G401 (cell line): ENCODE measurements around the gene LHCGR. TPM values are rescaled to one million over a fixed set of nuclear protein-coding genes. Genes with fewer than 3 reads are reported as not detected.
"Not testable (repeated sequence)": the region's sequence is repeated elsewhere in the genome, so short reads cannot be mapped to it uniquely, and the experiment has no call there.

Experiments
- DNase-seq: peaks from one replicate; pipeline ENCODE4 v3.0.0-alpha.2; 2015; ENCODE audit warnings: low spot score
- in situ Hi-C: cut with HindIII; loops from 2 replicates; pipeline ENCODE4 v1.10.0; 2016; ENCODE audit warnings: low sequenced_read_pairs, mixed read lengths
- total RNA-seq: library from RNA; depleted of rRNA; stranded (reverse); fragments of >200 nt; shearing (Covaris generic); gene quantifications from 2 replicates; pipeline ENCODE4 v1.2.3, GENCODE V29; 2014

The LHCGR gene
- total RNA-seq, 1 experiment from 2014 or later = not detected

DNA sequence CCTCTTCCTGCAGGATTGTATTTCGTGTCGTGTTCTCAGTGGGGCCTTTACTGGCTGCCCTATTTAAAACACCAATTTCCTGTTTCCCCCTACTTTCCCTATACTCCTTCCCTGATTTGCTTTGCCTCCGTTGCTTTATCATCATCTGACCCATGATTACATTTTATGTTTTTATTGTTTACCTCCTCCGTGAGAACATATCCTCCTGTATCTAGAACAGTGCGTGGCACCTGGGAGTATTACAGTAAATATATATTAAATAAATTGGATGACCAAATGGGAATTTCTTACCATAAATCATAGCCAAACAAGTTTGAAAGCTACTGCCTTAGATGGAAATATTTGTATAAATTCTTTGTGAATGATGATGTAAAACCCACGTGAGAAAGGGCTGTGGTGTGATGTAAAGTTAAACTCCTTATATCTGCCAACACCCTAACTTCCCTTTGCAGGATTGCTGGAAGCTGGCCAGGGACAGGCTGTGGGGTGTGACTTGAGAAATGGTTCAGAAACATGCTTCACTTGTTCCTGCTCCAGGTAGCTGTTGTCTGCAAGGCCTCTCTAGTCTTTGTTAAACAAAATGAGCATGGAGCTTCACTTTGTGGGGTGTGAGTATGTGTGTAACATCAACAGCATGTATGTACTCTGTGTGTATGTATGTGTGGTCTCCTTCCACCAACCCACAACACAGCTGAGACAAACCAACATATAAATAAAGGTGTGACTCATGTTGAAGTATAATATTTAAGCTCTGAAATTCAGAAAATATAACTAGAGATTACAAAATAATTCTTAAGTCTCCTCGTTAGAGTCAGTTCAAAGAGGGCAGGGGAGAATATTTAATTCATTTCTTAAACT is 40.3 kb downstream of the LHCGR start:
- DNase-seq = no peak
- in situ Hi-C loops = no loop called here

DNA sequence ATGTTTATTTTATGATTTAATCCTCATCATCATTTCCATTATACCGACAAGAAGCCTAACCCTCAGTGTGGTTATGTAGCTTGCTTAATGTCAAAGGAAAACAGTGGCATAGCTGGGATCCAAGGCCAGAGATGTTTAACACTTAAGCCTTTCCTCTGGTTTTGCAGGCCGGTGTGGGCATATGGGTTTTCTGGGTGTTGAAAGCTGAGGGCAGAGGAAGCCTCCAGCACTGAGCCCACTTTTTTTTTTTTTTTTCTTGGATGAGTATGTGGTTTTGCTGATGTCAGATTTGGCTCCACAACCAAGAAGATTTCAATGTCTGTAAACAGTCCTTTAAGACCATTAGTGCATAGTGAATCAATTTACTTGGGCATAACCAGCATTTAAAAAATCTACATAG is 41.3 kb downstream of the LHCGR start:
- in situ Hi-C loops = no loop called here

DNA sequence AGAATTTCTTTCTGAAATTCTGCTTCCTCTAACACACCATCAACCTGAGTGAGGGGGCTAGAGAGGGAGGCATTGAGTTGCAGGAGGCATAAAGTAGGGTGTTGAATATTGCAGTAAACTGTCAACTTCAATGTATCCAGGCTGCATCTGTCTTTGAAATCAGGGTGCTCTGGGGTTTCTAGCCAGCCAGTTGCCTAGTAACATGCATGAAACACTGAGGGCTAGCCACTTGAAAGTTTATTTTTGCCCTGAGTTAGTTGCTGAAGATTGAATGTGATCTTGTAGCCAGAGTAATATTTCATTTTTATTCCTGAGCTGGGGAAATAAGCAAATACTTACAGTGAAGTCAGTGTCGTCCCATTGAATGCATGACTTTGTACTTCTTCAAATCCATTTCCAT is 41.9 kb downstream of the LHCGR start:
- no peak for DNase-seq
- in situ Hi-C loops = no loop called here

More for the DNA sequence above, 41.3 kb downstream of the LHCGR start:
- DNase-seq = no peak

DNA sequence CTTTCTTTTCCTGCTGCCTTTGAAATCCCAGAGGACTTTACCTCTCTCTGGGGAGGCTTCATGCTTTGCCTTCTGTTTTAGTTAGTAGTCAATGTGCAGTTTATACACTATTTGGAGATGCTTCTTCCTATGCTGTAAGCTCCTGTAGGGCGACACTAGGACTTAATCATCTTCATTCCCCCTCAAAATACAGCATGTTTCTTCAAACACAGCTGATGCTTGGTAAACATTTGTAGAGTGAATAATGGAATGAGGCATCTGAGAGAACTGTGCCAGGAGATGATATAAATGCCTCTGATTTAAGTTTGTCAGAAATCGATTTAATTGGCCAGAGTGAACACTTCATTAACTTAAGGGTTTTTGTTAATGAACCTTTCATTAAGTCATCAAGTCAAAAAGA is 43.4 kb downstream of the LHCGR start:
- in situ Hi-C loops = no loop called here

DNA sequence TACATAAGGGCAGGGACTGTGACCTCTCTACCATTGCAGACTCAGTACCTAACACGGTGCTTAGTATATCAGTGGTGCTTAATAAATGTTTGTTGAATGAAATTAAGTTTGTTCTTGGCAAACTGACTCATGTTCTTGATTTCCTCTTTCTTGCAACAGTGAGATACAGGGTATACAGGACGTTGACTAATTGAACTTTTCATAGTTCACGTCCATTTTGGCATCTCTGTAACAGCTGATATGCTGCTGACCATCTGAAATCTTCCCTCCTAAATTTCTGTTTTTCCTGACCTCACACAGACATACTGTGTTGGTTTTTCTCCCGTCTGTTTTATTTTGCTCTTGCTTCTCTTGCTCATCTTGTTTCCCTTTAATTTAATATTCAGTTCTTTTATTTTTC is 44.2 kb downstream of the LHCGR start:
- DNase-seq = no peak
- in situ Hi-C loops = no loop called here

More for the DNA sequence above, 43.4 kb downstream of the LHCGR start:
- no peak for DNase-seq

DNA sequence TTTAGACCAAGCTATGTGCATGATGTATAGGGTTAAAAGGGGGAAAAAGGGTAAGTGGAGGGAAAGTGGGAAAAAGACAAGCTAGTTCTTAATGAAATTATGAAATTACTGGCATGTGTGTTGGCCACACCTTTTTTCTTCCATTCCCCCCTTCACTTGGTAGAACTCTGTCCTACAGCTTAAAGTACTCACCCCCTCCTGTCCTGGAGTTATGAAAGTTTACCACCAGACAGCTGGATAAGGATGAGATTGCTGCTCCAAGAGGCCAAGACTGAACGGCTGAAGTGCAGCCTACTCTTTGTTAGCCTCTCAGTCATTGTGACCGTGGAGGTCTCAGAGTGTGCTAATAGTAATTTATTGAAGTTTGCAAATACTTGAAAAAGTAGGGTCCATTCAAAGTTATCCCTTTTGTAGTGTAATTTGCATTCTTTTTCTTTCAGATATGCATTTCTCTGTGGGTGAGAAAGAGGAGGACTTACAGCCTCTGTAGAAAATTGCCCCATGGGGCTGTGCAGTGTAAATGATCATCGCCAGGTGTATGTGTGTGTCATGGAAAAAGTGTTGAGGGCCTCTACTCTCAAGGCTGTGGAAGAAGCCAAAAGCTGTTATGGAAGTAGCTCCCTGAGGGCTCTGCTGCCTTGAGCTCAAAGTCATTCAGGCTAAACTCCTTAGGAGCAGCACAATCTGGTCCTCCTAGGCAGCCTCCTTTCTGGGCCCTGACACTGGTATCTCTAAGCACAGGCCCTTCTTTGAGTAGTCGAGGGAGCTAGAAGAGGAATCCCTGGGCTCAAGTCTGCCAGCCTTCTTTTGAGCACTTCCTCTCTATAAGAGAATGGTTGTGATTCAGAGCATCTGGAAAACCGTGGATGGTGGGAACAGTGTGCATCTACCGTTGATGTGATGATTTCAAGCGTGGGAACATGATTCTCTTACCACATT is 46.2 kb downstream of the LHCGR start:
- in situ Hi-C loops = no loop called here

DNA sequence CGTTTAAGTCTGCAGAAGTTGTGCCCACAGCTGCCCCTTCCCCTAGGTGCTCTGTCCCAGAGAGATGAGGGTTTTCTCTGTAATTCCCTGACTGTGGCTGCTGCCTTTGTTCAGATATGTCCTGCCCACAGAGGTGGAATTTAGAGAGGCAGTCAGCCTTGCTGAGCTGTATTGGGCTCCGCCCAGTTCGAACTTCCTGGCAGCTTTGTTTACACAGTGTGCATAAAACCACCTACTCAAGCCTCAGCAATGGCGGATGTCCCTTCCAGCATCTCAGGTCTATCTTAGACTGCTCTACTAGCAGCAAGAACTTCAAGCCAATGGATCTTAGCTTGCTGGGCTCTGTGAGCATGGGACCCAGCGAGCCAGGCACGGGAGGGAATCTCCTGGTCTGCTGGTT is 48.1 kb downstream of the LHCGR start:
- no peak for DNase-seq
- in situ Hi-C loops = no loop called here

More for the DNA sequence above, 46.2 kb downstream of the LHCGR start:
- no peak for DNase-seq

DNA sequence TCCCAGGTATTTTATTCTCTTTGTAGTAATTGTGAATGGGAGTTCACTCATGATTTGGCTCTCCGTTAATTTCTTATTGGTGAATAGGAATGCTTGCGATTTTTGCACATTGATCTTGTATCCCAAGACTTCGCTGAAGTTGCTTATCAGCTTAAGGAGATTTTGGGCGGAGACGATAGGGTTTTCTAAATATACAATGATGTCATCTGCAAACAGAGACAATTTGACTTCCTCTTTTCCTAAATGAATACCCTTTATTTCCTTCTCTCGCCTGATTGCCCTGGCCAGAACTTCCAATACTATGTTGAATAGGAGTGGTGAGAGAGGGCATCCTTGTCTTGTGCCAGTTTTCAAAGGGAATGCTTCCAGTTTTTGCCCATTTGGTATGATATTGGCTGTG is 51.9 kb downstream of the LHCGR start:
- in situ Hi-C loops, DNase-seq: not testable (repeated sequence)

DNA sequence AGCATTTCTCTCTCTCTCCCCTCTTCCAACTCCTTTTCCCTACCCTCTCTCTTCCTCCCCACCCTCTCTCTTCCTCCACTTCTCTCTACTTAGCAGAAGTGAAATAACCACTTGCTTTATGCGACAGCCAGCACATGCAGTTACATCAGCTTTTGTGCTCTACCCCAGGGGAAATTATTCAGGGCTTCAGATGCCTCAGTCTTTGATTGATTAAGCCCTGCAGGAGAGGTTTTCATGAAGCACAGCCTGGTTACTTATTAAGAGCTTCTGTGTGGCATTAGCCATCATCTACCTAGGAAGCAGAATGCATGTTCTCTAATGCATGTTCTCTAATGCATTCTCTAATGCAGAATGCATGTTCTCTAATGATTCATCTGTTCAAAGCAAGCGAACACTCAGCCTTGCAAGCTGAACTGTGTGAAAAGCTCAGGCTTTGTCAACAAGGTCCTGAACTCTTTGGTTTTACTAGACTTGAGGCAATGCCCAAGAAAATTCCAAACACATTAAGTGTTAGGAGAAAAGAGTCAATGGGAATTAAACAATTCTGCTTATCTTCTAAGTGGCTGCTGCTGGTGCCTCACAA is 56.1 kb downstream of the LHCGR start:
- in situ Hi-C loops = no loop called here
- DNase-seq = no peak

DNA sequence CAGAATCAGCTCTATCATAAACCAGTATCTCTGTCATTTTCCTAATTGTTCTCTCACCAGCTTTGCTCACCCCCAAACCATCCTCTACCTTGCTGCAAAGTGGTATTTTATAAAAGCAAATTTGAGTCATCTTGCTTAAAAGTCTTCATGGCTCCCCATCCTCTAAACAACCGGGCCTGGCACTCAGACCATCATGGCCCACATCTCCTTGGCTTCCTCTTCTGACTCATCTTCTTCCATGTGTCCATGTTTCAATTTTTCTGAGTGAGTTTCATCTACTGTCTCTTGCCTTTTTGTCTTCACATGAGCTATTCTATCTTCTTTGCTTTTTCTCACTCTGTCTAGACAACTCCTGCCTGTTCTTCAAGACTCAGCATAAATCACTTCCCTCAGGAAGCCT is 58.6 kb downstream of the LHCGR start:
- in situ Hi-C loops = no loop called here
- no peak for DNase-seq

DNA sequence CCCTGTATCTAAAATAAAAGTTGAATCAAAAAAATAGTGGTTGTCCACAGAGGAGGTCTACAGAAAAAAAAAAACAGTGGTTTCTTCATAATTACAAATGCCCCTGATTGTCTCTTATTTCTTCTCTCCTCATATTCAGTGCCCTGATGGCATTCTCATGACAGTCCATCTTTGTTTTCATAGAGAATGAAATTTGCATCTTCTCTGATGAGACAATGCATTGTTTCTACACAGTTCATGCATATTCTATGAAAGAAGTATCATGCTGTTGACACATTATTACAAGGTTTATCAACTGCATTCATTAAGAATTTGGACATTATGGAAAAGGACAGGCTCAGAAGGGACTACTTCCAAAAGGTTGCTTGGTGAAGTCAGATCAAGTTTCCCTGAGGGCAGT is 59.5 kb downstream of the LHCGR start:
- no peak for DNase-seq
- in situ Hi-C loops = no loop called here

DNA sequence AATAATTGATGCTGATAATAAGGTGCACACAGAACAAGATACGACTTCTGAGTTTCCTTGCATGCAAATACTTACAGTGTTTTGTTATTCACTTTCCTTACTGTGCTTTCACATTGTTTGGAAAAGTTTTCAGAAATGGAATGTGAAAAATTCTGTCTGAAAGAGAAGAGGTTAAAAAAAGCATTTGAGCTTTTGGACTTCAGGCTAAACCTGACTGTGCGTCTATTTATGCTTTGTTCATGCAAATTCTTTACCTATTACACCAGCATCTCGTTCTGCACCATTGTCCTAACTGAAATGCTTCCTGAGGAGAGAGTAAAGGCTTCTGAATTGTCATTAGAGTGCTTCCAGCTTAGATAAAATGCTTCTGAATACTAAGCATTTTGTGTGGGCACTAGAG is 61.4 kb downstream of the LHCGR start:
- no peak for DNase-seq
- in situ Hi-C loops = no loop called here

DNA sequence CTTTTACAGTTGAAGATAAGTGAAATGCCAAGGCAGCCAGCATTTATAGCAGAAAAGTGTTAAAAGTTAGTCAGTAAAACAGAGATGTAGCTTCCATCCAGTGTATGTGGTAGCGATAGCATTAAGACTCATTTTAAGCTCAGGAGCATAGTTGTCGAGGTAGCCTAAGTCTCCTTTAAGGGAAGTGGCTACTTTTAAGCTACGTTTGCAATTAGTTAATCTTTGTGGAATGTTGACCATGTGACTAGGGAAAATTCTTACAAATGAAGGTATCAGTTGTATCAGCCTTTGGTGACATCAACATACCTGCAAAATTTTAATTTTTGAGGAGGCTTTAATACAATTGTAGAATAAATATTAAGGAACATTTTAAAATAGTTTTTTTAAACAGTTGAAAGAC is 61.9 kb downstream of the LHCGR start:
- in situ Hi-C loops = no loop called here
- DNase-seq = no peak

DNA sequence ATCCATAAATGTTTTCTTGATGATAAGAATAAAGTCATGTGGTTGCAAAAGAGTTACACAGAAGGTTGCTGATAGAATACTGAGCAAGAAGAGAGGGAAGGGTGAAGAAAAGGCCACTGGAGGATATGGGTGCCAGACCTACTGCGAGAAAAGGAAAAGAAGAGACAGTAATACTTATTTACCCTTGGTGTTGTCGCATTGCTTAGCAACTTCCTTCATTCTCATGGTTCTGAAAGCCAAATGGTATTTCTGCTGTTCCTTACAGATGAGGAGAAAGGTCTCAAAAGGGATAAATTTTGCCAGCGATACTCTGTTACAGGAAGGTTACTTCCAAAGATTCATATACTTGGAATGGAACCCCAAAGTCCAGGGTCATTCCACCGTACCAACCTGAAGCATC is 62.5 kb downstream of the LHCGR start:
- in situ Hi-C loops = no loop called here
- DNase-seq = no peak

DNA sequence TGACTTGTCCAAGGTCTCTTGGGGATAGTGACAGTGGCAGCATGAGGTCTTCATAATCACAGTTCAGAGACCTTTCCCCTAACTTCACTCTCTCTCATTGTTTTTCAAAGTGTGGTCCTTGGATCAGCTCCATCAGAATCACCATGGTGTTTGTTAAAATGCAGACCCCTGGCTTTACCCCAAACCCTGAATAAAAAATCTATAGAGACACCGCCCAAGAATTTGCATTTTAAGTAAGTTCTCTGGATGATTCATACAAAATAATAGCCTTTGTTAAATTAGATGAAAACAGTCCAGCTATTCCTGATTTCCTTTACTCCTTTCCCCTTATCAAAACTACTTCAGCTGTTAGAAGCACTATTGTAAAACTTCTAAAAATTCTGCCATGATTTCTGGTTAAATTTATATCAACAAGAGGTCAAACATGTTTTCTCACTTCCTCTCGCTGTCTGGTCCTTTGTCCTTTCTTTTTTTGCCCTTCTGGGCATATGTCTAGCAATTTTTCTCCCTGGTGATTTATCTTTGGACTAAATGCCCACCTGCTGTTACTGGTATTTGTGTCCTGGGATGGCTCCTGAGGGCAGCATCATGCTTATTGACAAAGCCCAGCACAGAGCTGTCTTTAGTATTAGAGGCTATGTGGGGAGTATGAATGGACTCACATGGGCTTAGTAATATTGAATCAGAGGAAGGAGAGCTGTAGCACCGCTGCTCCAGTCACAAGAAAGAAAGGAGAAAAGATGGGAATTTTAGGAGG is 63.4 kb downstream of the LHCGR start:
- in situ Hi-C loops = no loop called here
- no peak for DNase-seq

DNA sequence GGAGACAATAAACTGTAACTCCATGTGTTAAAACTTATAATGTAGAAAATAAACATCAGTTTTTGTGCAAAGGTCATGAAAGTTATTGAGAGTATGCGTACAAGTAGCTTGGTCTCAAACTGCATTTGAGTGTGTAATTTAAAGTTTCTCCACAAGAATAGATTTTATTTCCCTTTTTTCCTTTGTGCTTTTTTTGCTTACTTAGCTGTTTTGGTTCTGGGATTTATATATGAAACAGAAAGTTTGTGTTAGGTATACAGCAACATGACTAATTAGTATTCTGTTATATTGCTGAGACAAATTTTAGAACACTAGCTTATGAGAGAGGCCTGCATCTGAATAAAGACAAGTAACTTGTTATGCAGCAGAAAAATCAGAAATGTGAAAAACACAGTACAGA is 70.4 kb downstream of the LHCGR start:
- in situ Hi-C loops = no loop called here
- no peak for DNase-seq

DNA sequence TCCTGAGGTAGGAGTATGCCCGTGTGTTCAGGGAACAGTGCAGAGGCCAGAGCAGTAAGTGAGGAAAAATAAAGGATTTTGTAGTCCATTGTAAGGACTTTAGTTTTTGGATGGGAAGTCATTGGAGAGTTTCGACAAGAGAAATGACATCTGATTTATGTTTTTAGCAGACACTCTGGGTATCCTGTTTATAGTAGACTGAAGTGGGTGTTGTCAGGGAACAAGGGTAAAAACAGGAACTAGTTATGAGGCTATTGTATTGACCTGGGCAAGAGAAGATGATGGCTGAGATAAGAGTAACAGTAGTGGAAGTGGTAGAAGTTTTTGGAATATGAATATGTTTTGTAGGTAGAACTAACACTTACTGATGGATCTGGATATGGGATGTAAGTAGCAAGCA is 78.1 kb downstream of the LHCGR start:
- in situ Hi-C loops = no loop called here
- no peak for DNase-seq

DNA sequence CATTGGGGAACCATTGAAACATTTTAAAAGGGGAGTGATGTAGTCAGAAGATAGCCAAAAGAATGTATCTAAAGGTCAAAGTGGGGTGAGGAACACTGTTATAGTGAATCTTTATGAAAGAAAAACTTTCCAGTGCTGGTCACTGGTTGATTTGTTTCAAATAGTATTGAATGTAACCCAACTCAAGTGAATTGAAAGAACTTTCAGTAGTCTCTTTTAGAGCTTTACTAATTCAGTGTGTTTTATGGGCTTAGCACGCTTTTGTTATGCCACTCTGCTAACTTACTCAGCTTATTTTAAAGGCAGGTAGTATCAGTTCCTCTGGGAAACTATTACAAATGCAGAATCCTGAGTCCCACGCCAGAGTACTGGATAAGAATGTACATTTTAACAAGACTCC is 80.6 kb downstream of the LHCGR start:
- in situ Hi-C loops = no loop called here
- no peak for DNase-seq

DNA sequence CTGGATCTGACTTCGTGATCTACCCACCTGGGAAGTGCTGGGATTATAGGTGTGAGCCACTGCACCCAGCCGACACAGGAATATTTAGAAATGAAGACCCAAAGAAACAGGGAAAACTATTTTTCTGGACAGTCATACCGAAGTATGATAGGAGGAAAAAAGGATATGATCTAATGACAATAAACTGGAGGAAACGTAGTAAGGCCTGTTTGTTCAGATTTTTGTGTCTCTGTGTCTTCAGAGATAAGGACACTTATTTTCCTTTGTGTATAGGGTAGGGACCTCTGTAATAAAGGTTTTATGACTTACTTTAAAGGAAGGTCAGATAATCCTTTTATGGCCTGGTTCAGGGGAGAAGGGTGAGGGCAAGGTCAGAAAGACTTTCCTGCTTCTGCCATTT is 81.9 kb downstream of the LHCGR start:
- in situ Hi-C loops = no loop called here
- no peak for DNase-seq
